ENCODE results near the gene BRD4. TPM values are rescaled to one million over a fixed set of nuclear protein-coding genes. Genes with fewer than 3 reads are reported as not detected.

Gene BRD4
- total and polyA plus RNA-seq, 2 donors from 2014 or later, result 14.3 to 107 TPM

GRCh38 chr19:15313649-15314279, 18.6 kb downstream of the BRD4 start:
- DNase-seq, result no peak
- Histone ChIP-seq H3K9me3 (ENCODE audit: control insufficient read depth in 2 of 3, insufficient read depth in 1 of 3, low read length in 3 of 3) (no peaks in the 10 kb centered on the region), H3K9ac (ENCODE audit: low read length in 3 of 3) (no peak overlapping the region), H3K27ac (ENCODE audit: low read depth in 2 of 2, low read length in 2 of 2) (no peak overlapping the region), H3K36me3 (ENCODE audit: control insufficient read depth in 2 of 3, insufficient read depth in 3 of 3, low read length in 3 of 3) (no peaks in the 10 kb centered on the region), H3K4me1 (ENCODE audit: control insufficient read depth in 2 of 3, insufficient read depth in 2 of 3, low read depth in 1 of 3, low read length in 3 of 3) (peaks cover 2 to 48% (median 41%) of the 10 kb centered on the region in 3 donors), H3K27me3 (ENCODE audit: control insufficient read depth, insufficient read depth, low read length) (no peaks in the 10 kb centered on the region), H3K4me3 (ENCODE audit: low read length in 3 of 3) (no peak overlapping the region)
- intact Hi-C loops (cut with DNase I), result no loop called here
- FAIRE-seq, result no peak
- no peak for TF ChIP-seq CTCF (IDR thresholded peaks at IDR 0.05; ENCODE audit: borderline replicate concordance, extremely low read depth, insufficient read depth)

- Histone ChIP-seq H3K9ac (ENCODE audit: low read length in 3 of 3) (no peak overlapping the region), H3K4me1 (ENCODE audit: control insufficient read depth in 2 of 3, insufficient read depth in 2 of 3, low read depth in 1 of 3, low read length in 3 of 3) (peaks cover 6 to 31% (median 23%) of the 10 kb centered on the region in 3 donors), H3K27ac (ENCODE audit: low read depth in 2 of 2, low read length in 2 of 2) (no peak overlapping the region), H3K27me3 (ENCODE audit: control insufficient read depth, insufficient read depth, low read length) (no peaks in the 10 kb centered on the region), H3K36me3 (ENCODE audit: control insufficient read depth in 2 of 3, insufficient read depth in 3 of 3, low read length in 3 of 3) (peaks cover 0 to 2% (median 0%) of the 10 kb centered on the region in 3 donors), H3K4me3 (ENCODE audit: low read length in 3 of 3) (peak overlapping the region in 1 of 3 donors; percentile 20), H3K9me3 (ENCODE audit: control insufficient read depth in 2 of 3, insufficient read depth in 1 of 3, low read length in 3 of 3) (no peaks in the 10 kb centered on the region)
- no peak for DNase-seq
- intact Hi-C loops (cut with DNase I), result no loop called here
- FAIRE-seq, result no peak
- no peak for TF ChIP-seq CTCF (IDR thresholded peaks at IDR 0.05; ENCODE audit: borderline replicate concordance, extremely low read depth, insufficient read depth)
These were observed 25.2 kb downstream of the BRD4 start for GRCh38 chr19:15307169-15307568.

DNA sequence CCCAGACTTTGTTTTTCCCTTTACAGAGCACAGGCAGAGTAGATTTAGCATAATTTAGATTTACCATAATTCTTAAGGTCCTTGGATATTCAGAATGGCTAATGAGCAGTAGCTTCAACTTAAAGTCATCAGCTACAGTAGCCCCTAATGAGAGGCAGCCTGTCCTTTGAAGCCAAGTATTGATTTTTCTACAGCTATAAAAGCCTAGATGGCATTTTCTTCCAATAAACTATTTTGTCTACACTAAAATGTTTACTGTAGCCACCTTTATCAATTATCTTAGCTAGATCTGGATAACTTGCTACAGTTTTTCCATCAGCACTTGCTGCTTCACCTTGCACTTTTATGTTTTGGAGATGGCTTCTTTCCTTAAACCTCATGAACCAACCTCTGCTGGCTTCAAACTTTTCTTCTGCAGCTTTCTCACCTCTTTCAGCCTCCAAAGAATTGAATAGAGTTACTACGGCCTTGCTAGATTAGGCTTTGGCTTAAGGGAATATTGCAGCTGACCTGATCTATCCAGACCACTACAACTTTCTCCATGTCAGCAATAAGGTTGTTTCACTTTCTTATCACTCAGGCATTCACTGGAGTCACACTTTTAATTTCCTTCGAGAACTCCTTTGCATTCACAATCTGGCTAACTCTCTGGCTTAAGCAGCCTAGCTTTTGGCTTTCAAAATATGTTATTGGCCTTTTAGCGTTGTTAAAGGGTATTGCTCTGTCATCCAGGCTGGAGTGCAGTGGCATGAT, 26.6 kb downstream of the BRD4 start:
- Histone ChIP-seq H3K27ac (ENCODE audit: low read depth in 2 of 2, low read length in 2 of 2) (no peak overlapping the region), H3K4me3 (ENCODE audit: low read length in 3 of 3) (no peak overlapping the region), H3K36me3 (ENCODE audit: control insufficient read depth in 2 of 3, insufficient read depth in 3 of 3, low read length in 3 of 3) (peaks cover 0 to 2% (median 0%) of the 10 kb centered on the region in 3 donors), H3K27me3 (ENCODE audit: control insufficient read depth, insufficient read depth, low read length) (no peaks in the 10 kb centered on the region), H3K4me1 (ENCODE audit: control insufficient read depth in 2 of 3, insufficient read depth in 2 of 3, low read depth in 1 of 3, low read length in 3 of 3) (peaks cover 6 to 33% (median 23%) of the 10 kb centered on the region in 3 donors), H3K9me3 (ENCODE audit: control insufficient read depth in 2 of 3, insufficient read depth in 1 of 3, low read length in 3 of 3) (no peaks in the 10 kb centered on the region), H3K9ac (ENCODE audit: low read length in 3 of 3) (no peak overlapping the region)
- intact Hi-C loops (cut with DNase I), result no loop called here
- DNase-seq (no peak), FAIRE-seq (no peak)
- TF ChIP-seq CTCF (IDR thresholded peaks at IDR 0.05; ENCODE audit: borderline replicate concordance, extremely low read depth, insufficient read depth), result no peak

Data from kidney (tissue), 14 donors.